CD4-positive, alpha-beta memory T cell (primary cell): Measurements from ENCODE around the gene MMRN2. TPM values are rescaled to one million over a fixed set of nuclear protein-coding genes. Genes with fewer than 3 reads are reported as not detected.
"Not testable (repeated sequence)": the region's sequence is repeated elsewhere in the genome, so short reads cannot be mapped to it uniquely, and the experiment has no call there.

Source experiments
- CTCF ChIA-PET: fragments of 350-600 bp; sonication (Branson Sonifier 250); formaldehyde crosslinking; loops from one replicate; lab custom pipeline; 2021; ENCODE audit warnings: inconsistent platforms; ENCODE audit not compliant: partially characterized antibody; lab: Charles Lee
- POLR2A ChIA-PET: fragments of 350-600 bp; sonication (Branson Sonifier 250); formaldehyde crosslinking; loops from one replicate; lab custom pipeline; 2021; ENCODE audit not compliant: partially characterized antibody; lab: Charles Lee
- DNase-seq, 5 donors: peaks; one replicate each; pipeline versions ENCODE4 v3.0.0 to v3.0.0-alpha.2; 2020 to 2022; ENCODE audit warnings: mixed read lengths in 1 of 5
- H3K27ac ChIP-seq: one replicate; pipeline ENCODE4 v1.7.0; 2013; ENCODE audit warnings: low read depth, low read length
- H3K27me3 ChIP-seq: 2 replicates; pipeline ENCODE4 v1.7.0; 2013; ENCODE audit warnings: mild to moderate bottlenecking, low read length, moderate library complexity; ENCODE audit not compliant: insufficient read depth
- H3K36me3 ChIP-seq: 2 replicates; pipeline ENCODE4 v1.7.0; 2013; ENCODE audit warnings: mild to moderate bottlenecking, low read length, moderate library complexity; ENCODE audit not compliant: insufficient read depth
- H3K4me1 ChIP-seq: 2 replicates; pipeline ENCODE4 v1.7.0; 2013; ENCODE audit warnings: mild to moderate bottlenecking, low read length, moderate library complexity; ENCODE audit not compliant: insufficient read depth
- H3K4me3 ChIP-seq, 2 donors: one replicate each; pipeline ENCODE4 v1.7.0; 2013; ENCODE audit warnings: low read length in 2 of 2, mild to moderate bottlenecking in 1 of 2
- H3K9me3 ChIP-seq, 2 donors: one replicate each; pipeline ENCODE4 v1.7.0; 2013; ENCODE audit warnings: low read length in 2 of 2, control low read depth in 1 of 2; ENCODE audit not compliant: control insufficient read depth in 1 of 2
- H3K27ac Mint-ChIP-seq, 7 donors: one replicate each; pipeline ENCODE4 v1.8.0; 2020 to 2021; ENCODE audit warnings: mixed read lengths in 7 of 7, mild to moderate bottlenecking in 6 of 7, inconsistent platforms in 3 of 7, moderate library complexity in 3 of 7
- H3K27me3 Mint-ChIP-seq, 2 donors: one replicate each; pipeline ENCODE4 v1.8.0; 2020 to 2021; ENCODE audit warnings: mixed read lengths in 2 of 2
- H3K36me3 Mint-ChIP-seq, 2 donors: one replicate each; pipeline ENCODE4 v1.8.0; 2020 to 2021; ENCODE audit warnings: mixed read lengths in 2 of 2, inconsistent platforms in 1 of 2, mild to moderate bottlenecking in 1 of 2
- H3K4me1 Mint-ChIP-seq, 4 donors: one replicate each; pipeline ENCODE4 v1.8.0; 2020 to 2021; ENCODE audit warnings: mixed read lengths in 4 of 4, mild to moderate bottlenecking in 1 of 4
- H3K4me3 Mint-ChIP-seq, 8 donors: one replicate each; pipeline ENCODE4 v1.8.0; 2020 to 2021; ENCODE audit warnings: mixed read lengths in 8 of 8, mild to moderate bottlenecking in 7 of 8, moderate library complexity in 6 of 8, inconsistent platforms in 3 of 8
- H3K9me3 Mint-ChIP-seq, 8 donors: one replicate each; pipeline ENCODE4 v1.8.0; 2020 to 2021; ENCODE audit warnings: mixed read lengths in 8 of 8, mild to moderate bottlenecking in 5 of 8, inconsistent platforms in 3 of 8, moderate library complexity in 1 of 8
- intact Hi-C: fragments of 100-400 bp; cut with micrococcal nuclease; formaldehyde crosslinking; loops from one replicate; pipeline ENCODE4 v1.15.1; 2023
- polyA plus RNA-seq, 2 donors: library from polyadenylated mRNA; unstranded; fragments of 300-500 nt; fragmentation: Illumina TruSeq; gene quantifications; one replicate each; pipeline ENCODE4 v1.2.3, GENCODE V29; 2021
- total RNA-seq, 2 experiments: library from RNA; stranded (reverse); gene quantifications; one replicate each; pipeline ENCODE4 v1.2.3, GENCODE V29; 2021

Gene MMRN2
- total and polyA plus RNA-seq, 4 experiments from 2014 or later, result 0.15 to 0.20 TPM; not detected in 2

- intact Hi-C loops, result no loop called here
- H3K27ac Mint-ChIP-seq, result peak overlapping the region in 6 of 7 donors; percentile 60 to 89 (median 84)
- DNase-seq, result no peak
Measured at GRCh38 chr10:86951184-86951761, 6.1 kb downstream of the MMRN2 start.

GRCh38 chr10:86950349-86950748 is 7.1 kb downstream of the MMRN2 start:
- Histone ChIP-seq H3K4me1 (peaks cover 17% of the 10 kb centered on the region), H3K36me3 (no peaks in the 10 kb centered on the region), H3K4me3 (peak overlapping the region in 1 of 2 donors; percentile 9), H3K9me3 (no peaks in the 10 kb centered on the region), H3K27me3 (no peaks in the 10 kb centered on the region), H3K27ac (no peak overlapping the region)
- Mint-ChIP-seq H3K27ac (peak overlapping the region; percentile 60 to 89 (median 88)), H3K4me3 (peak overlapping the region in 7 of 8 donors; percentile 22 to 75 (median 56)), H3K9me3 (peaks cover 0 to 24% (median 17%) of the 10 kb centered on the region in 8 donors), H3K36me3 (peaks cover 0 to 14% of the 10 kb centered on the region in 2 donors), H3K27me3 (peaks cover 0 to 3% of the 10 kb centered on the region in 2 donors), H3K4me1 (peaks cover 14 to 28% (median 20%) of the 10 kb centered on the region in 4 donors)
- ChIA-PET POLR2A (interaction anchor here (0.7 to 2.2 kb wide), 7 partner anchors 9 to 20 kb away, joined by 3 to 9 read pairs (median 4); partner anchors contain the start of gene ADIRF), CTCF (interaction anchor here (1.6 to 5.7 kb wide), 4 partner anchors 10 to 18 kb away, joined by 7 to 35 read pairs (median 10); partner anchors contain the start of gene ADIRF)
- peak in 3 of 5 donors; percentile 21 to 36 (median 28) for DNase-seq
- intact Hi-C loops, result no loop called here

More at GRCh38 chr10:86951184-86951761, 6.1 kb downstream of the MMRN2 start:
- Mint-ChIP-seq H3K4me3 (no peak overlapping the region), H3K9me3 (peaks cover 0 to 24% (median 17%) of the 10 kb centered on the region in 8 donors), H3K4me1 (peaks cover 15 to 30% (median 21%) of the 10 kb centered on the region in 4 donors), H3K36me3 (peaks cover 0 to 14% of the 10 kb centered on the region in 2 donors), H3K27me3 (peaks cover 0 to 3% of the 10 kb centered on the region in 2 donors)
- Histone ChIP-seq H3K36me3 (no peaks in the 10 kb centered on the region), H3K4me3 (no peak overlapping the region), H3K9me3 (no peaks in the 10 kb centered on the region), H3K4me1 (peaks cover 21% of the 10 kb centered on the region), H3K27ac (no peak overlapping the region), H3K27me3 (no peaks in the 10 kb centered on the region)
- ChIA-PET POLR2A (interaction anchor here (1.2 to 2.2 kb wide), 5 partner anchors 9 to 19 kb away, joined by 3 to 9 read pairs (median 4); partner anchors contain the start of gene ADIRF), CTCF (interaction anchor here (1.6 to 5.7 kb wide), 4 partner anchors 9 to 18 kb away, joined by 7 to 35 read pairs (median 10); partner anchors contain the start of gene ADIRF)

- intact Hi-C loops, H3K27me3 ChIP-seq, H3K36me3 ChIP-seq, H3K9me3 ChIP-seq, H3K27ac ChIP-seq, DNase-seq, H3K27me3 Mint-ChIP-seq, CTCF ChIA-PET, H3K4me3 ChIP-seq, H3K4me3 Mint-ChIP-seq: not testable (repeated sequence)
- Mint-ChIP-seq H3K4me1 (peaks cover 14 to 28% (median 20%) of the 10 kb centered on the region in 4 donors), H3K36me3 (peaks cover 0 to 14% of the 10 kb centered on the region in 2 donors), H3K9me3 (peaks cover 0 to 17% (median 13%) of the 10 kb centered on the region in 8 donors), H3K27ac (peak overlapping the region in 1 of 7 donors; percentile 41)
- POLR2A ChIA-PET, result interaction anchor here (0.6 kb wide), 1 partner anchor 499 kb away, joined by 3 read pairs; no protein-coding TSS in a partner anchor
- peaks cover 17% of the 10 kb centered on the region for H3K4me1 ChIP-seq
Measured at GRCh38 chr10:86947806-86948205, 9.6 kb downstream of the MMRN2 start.

GRCh38 chr10:86946213-86947155 is 10.9 kb downstream of the MMRN2 start:
- H3K4me1 ChIP-seq, result peaks cover 17% of the 10 kb centered on the region
- CTCF ChIA-PET, result interaction anchor here (1.6 kb wide), 2 partner anchors 17 to 20 kb away, joined by 4 read pairs; no protein-coding TSS in a partner anchor
- DNase-seq, result no peak

GRCh38 chr10:86945361-86946212 is 11.8 kb downstream of the MMRN2 start:
- Mint-ChIP-seq H3K27ac (no peak overlapping the region), H3K27me3 (peaks cover 0 to 3% of the 10 kb centered on the region in 2 donors), H3K4me3 (no peak overlapping the region), H3K9me3 (peaks cover 0 to 5% (median under 1%) of the 10 kb centered on the region in 8 donors), H3K36me3 (peaks cover 0 to 6% of the 10 kb centered on the region in 2 donors), H3K4me1 (peaks cover 9 to 19% (median 14%) of the 10 kb centered on the region in 4 donors)
- H3K9me3 ChIP-seq, result no peaks in the 10 kb centered on the region
- no peak overlapping the region for H3K4me3 ChIP-seq
- ChIA-PET POLR2A (interaction anchor here (1.2 to 2.1 kb wide), 3 partner anchors 19 to 26 kb away, joined by 3 to 8 read pairs (median 5); no protein-coding TSS in a partner anchor), CTCF (interaction anchor here (1.6 kb wide), 2 partner anchors 18 to 21 kb away, joined by 4 read pairs; no protein-coding TSS in a partner anchor)
- no peak overlapping the region for H3K27ac ChIP-seq
- H3K27me3 ChIP-seq, result no peaks in the 10 kb centered on the region
- H3K36me3 ChIP-seq, result no peaks in the 10 kb centered on the region
- DNase-seq, result no peak
- intact Hi-C loops, result no loop called here
- H3K4me1 ChIP-seq, result peaks cover 9% of the 10 kb centered on the region

More at GRCh38 chr10:86946213-86947155, 10.9 kb downstream of the MMRN2 start:
- Mint-ChIP-seq H3K36me3 (peaks cover 0 to 6% of the 10 kb centered on the region in 2 donors), H3K27me3 (peaks cover 0 to 3% of the 10 kb centered on the region in 2 donors), H3K4me3 (peak overlapping the region in 1 of 8 donors; percentile 13), H3K4me1 (peaks cover 14 to 28% (median 19%) of the 10 kb centered on the region in 4 donors), H3K27ac (peak overlapping the region in 4 of 7 donors; percentile 2 to 55 (median 24)), H3K9me3 (peaks cover 0 to 5% (median under 1%) of the 10 kb centered on the region in 8 donors)
- H3K9me3 ChIP-seq, result no peaks in the 10 kb centered on the region
- no peak overlapping the region for H3K4me3 ChIP-seq
- POLR2A ChIA-PET, result interaction anchor here (1.2 to 1.6 kb wide), 2 partner anchors 18 to 25 kb away, joined by 3 to 5 read pairs; no protein-coding TSS in a partner anchor
- H3K36me3 ChIP-seq, result no peaks in the 10 kb centered on the region
- H3K27ac ChIP-seq, result no peak overlapping the region
- H3K27me3 ChIP-seq, result no peaks in the 10 kb centered on the region
- intact Hi-C loops, result no loop called here

GRCh38 chr10:86944907-86945306 is 12.5 kb downstream of the MMRN2 start:
- Mint-ChIP-seq H3K27ac (no peak overlapping the region), H3K27me3 (peaks cover 0 to 3% of the 10 kb centered on the region in 2 donors), H3K4me1 (peaks cover 5 to 13% (median 10%) of the 10 kb centered on the region in 4 donors), H3K9me3 (peaks cover 0 to 5% (median 0%) of the 10 kb centered on the region in 8 donors), H3K4me3 (no peak overlapping the region), H3K36me3 (peaks cover 0 to 6% of the 10 kb centered on the region in 2 donors)
- H3K27me3 ChIP-seq, result no peaks in the 10 kb centered on the region
- CTCF ChIA-PET, result interaction anchor here (1.6 kb wide), 1 partner anchor 19 kb away, joined by 4 read pairs; no protein-coding TSS in a partner anchor
- H3K36me3 ChIP-seq, result no peaks in the 10 kb centered on the region
- H3K4me1 ChIP-seq, result peaks cover 2% of the 10 kb centered on the region
- DNase-seq, result no peak
- H3K9me3 ChIP-seq, result no peaks in the 10 kb centered on the region
- no peak overlapping the region for H3K4me3 ChIP-seq
- H3K27ac ChIP-seq, result no peak overlapping the region
- intact Hi-C loops, result no loop called here
- POLR2A ChIA-PET, result interaction anchor here (2.1 kb wide), 1 partner anchor 26 kb away, joined by 8 read pairs; no protein-coding TSS in a partner anchor
